HepG2 (cell line): ENCODE results near the gene MRPL18. TPM values are rescaled to one million over a fixed set of nuclear protein-coding genes. Genes with fewer than 3 reads are reported as not detected.

ENCODE experiments used
- BRD4 ChIP-seq: sonication (generic); formaldehyde crosslinking; IDR thresholded peaks from 2 replicates; pipeline ENCODE4 v1.4.0; 2020; ENCODE audit warnings: missing genetic modification reagents
- GABPA ChIP-seq, 2 experiments: IDR thresholded peaks; 2 replicates each; pipeline ENCODE4 v1.6.1; 2011 to 2016; ENCODE audit warnings: low read depth in 2 of 2, low read length in 1 of 2, missing biosample characterization in 1 of 2, missing genetic modification characterization in 1 of 2
- GFI1 ChIP-seq: sonication (generic); formaldehyde crosslinking; IDR thresholded peaks from 2 replicates; pipeline ENCODE4 v1.5.0; 2020; ENCODE audit warnings: missing genetic modification reagents, mild to moderate bottlenecking, borderline replicate concordance
- ISX ChIP-seq: sonication (generic); formaldehyde crosslinking; conservative IDR thresholded peaks from 2 replicates; pipeline ENCODE4 v1.5.0; 2020; ENCODE audit warnings: missing genetic modification reagents
- MXD4 ChIP-seq: IDR thresholded peaks from 2 replicates; pipeline ENCODE4 v1.6.1; 2016; ENCODE audit warnings: mild to moderate bottlenecking, missing biosample characterization, missing genetic modification reagents
- NCOR1 ChIP-seq: fragments of 200-600 bp; sonication (generic); IDR thresholded peaks from 2 replicates; pipeline ENCODE4 v1.7.0; 2017; ENCODE audit warnings: antibody characterized with exemption, low read length, borderline replicate concordance
- ZNF563 ChIP-seq: sonication (generic); formaldehyde crosslinking; IDR thresholded peaks from 2 replicates; pipeline ENCODE4 v1.8.0; 2022; ENCODE audit warnings: mild to moderate bottlenecking, moderate library complexity, missing genetic modification reagents
- ZNF672 ChIP-seq: sonication (generic); formaldehyde crosslinking; IDR thresholded peaks from 2 replicates; pipeline ENCODE4 v1.8.1; 2022; ENCODE audit warnings: missing genetic modification reagents
- ZSCAN29 ChIP-seq: sonication (generic); formaldehyde crosslinking; conservative IDR thresholded peaks from 2 replicates; pipeline ENCODE4 v1.4.0; 2020; ENCODE audit warnings: mild to moderate bottlenecking, missing genetic modification reagents
- polyA plus RNA-seq, 8 experiments: library from polyadenylated mRNA; depleted of rRNA in 3 of 8; stranded (reverse) in 7 of 8; unstranded in 1 of 8; fragments of >200 nt; fragmentation: Illumina TruSeq in 4 of 8; extraction: Trizol in 4 of 8; gene quantifications; 2 replicates each; pipeline versions ENCODE4 v1.2.1 to v1.2.3, GENCODE V29; 2011 to 2016; ENCODE audit warnings: low read depth in 4 of 8, missing spikeins in 1 of 8, mixed read lengths in 1 of 8; ENCODE audit not compliant: insufficient read depth in 1 of 8
- total RNA-seq, 5 experiments: library from RNA; depleted of rRNA; stranded (reverse); fragments of >200 nt; fragmentation: Illumina TruSeq; extraction: Trizol; gene quantifications; 2 replicates each; pipeline ENCODE4 v1.2.3, GENCODE V29; 2016; ENCODE audit warnings: low read depth in 1 of 5
- TF ChIP-seq, protein P1 (sequence below): sonication (generic); formaldehyde crosslinking; IDR thresholded peaks from 2 replicates; pipeline ENCODE4 v1.5.1; 2020; ENCODE audit warnings: missing genetic modification reagents, mild to moderate bottlenecking, borderline replicate concordance
- TF ChIP-seq, protein P2 (sequence below): sonication (generic); formaldehyde crosslinking; IDR thresholded peaks from 2 replicates; pipeline ENCODE4 v1.4.0; 2020; ENCODE audit warnings: missing genetic modification reagents, borderline replicate concordance
- TF ChIP-seq, protein P3 (sequence below): sonication (generic); formaldehyde crosslinking; IDR thresholded peaks from 2 replicates; pipeline ENCODE4 v1.8.1; 2022; ENCODE audit warnings: mild to moderate bottlenecking, missing genetic modification reagents
- TF ChIP-seq, protein P4 (sequence below): sonication (generic); formaldehyde crosslinking; IDR thresholded peaks from 2 replicates; pipeline ENCODE4 v1.5.1; 2020; ENCODE audit warnings: missing genetic modification reagents, mild to moderate bottlenecking, borderline replicate concordance
- TF ChIP-seq, protein P5 (sequence below): sonication (generic); formaldehyde crosslinking; IDR thresholded peaks from 2 replicates; pipeline ENCODE4 v1.5.0; 2020; ENCODE audit warnings: mild to moderate bottlenecking, low read depth, missing genetic modification reagents, borderline replicate concordance
- TF ChIP-seq, protein P6 (sequence below): sonication (generic); formaldehyde crosslinking; IDR thresholded peaks from 2 replicates; pipeline ENCODE4 v1.4.0; 2020; ENCODE audit warnings: missing genetic modification reagents

The MRPL18 gene
- total and polyA plus RNA-seq, 2 of the 13 experiments (the other 11 are each of a cell fraction or from before 2014, with no cell fraction given), result 85.6 to 176 TPM

DNA sequence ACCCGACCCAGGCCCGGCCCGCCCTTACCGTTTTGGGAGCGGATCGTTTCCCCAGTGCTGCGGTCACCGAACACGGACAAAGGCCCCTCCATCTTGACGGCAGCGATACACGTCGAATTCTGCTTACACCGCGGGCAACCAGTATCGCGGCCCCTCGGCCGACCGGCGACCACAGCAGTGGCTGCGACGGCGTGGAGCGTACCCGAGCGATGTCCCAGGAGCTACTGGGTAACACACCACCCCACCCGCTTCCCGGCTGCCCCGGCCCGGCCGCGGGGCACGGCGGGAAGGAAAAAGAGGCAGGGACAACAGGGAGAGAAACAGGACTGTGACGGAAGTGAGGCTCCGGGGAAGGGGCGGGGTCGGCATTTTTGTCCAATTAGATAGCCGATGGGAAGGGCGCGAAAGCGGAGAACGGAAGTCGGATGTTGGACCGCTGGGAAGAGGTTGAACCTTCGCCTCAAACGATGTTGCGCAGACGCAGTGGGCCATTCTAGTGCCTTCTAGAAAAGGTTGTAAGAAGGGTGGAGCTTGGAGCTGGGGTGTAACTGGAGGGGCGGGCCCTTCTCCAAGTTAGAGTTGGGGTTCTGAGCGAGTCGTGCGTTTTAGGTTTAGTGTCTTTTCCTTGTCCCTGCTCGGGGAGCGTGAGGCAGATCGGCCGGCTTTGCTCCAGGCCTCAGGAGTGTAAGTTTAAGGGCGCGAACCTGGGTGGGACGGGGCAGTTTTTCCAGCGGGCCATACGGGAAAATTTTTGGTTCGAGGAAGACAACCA lies 704 bp upstream of the MRPL18 start, which contains the start of gene TCP1 (continued):
- TF ChIP-seq, protein P1, sequence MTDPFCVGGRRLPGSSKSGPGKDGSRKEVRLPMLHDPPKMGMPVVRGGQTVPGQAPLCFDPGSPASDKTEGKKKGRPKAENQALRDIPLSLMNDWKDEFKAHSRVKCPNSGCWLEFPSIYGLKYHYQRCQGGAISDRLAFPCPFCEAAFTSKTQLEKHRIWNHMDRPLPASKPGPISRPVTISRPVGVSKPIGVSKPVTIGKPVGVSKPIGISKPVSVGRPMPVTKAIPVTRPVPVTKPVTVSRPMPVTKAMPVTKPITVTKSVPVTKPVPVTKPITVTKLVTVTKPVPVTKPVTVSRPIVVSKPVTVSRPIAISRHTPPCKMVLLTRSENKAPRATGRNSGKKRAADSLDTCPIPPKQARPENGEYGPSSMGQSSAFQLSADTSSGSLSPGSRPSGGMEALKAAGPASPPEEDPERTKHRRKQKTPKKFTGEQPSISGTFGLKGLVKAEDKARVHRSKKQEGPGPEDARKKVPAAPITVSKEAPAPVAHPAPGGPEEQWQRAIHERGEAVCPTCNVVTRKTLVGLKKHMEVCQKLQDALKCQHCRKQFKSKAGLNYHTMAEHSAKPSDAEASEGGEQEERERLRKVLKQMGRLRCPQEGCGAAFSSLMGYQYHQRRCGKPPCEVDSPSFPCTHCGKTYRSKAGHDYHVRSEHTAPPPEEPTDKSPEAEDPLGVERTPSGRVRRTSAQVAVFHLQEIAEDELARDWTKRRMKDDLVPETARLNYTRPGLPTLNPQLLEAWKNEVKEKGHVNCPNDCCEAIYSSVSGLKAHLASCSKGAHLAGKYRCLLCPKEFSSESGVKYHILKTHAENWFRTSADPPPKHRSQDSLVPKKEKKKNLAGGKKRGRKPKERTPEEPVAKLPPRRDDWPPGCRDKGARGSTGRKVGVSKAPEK (CRISPR knock-in tag), result no peak; the same call in 1 of the 2 replicates
- TF ChIP-seq, protein P2, sequence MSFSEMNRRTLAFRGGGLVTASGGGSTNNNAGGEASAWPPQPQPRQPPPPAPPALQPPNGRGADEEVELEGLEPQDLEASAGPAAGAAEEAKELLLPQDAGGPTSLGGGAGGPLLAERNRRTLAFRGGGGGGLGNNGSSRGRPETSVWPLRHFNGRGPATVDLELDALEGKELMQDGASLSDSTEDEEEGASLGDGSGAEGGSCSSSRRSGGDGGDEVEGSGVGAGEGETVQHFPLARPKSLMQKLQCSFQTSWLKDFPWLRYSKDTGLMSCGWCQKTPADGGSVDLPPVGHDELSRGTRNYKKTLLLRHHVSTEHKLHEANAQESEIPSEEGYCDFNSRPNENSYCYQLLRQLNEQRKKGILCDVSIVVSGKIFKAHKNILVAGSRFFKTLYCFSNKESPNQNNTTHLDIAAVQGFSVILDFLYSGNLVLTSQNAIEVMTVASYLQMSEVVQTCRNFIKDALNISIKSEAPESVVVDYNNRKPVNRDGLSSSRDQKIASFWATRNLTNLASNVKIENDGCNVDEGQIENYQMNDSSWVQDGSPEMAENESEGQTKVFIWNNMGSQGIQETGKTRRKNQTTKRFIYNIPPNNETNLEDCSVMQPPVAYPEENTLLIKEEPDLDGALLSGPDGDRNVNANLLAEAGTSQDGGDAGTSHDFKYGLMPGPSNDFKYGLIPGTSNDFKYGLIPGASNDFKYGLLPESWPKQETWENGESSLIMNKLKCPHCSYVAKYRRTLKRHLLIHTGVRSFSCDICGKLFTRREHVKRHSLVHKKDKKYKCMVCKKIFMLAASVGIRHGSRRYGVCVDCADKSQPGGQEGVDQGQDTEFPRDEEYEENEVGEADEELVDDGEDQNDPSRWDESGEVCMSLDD, result peak; percentile 18
- TF ChIP-seq ZNF563 (CRISPR knock-in tag), result no peak
- TF ChIP-seq NCOR1, result no peak; the same call in 1 of the 2 replicates
- TF ChIP-seq, protein P3, sequence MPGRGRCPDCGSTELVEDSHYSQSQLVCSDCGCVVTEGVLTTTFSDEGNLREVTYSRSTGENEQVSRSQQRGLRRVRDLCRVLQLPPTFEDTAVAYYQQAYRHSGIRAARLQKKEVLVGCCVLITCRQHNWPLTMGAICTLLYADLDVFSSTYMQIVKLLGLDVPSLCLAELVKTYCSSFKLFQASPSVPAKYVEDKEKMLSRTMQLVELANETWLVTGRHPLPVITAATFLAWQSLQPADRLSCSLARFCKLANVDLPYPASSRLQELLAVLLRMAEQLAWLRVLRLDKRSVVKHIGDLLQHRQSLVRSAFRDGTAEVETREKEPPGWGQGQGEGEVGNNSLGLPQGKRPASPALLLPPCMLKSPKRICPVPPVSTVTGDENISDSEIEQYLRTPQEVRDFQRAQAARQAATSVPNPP (CRISPR knock-in tag), result 0 out of 2 replicates have a peak, but pooled peaks have one; percentile 16
- 0 out of 2 replicates have a peak, but pooled peaks have one; percentile 11 for TF ChIP-seq ZSCAN29 (CRISPR knock-in tag)
- TF ChIP-seq, protein P4, sequence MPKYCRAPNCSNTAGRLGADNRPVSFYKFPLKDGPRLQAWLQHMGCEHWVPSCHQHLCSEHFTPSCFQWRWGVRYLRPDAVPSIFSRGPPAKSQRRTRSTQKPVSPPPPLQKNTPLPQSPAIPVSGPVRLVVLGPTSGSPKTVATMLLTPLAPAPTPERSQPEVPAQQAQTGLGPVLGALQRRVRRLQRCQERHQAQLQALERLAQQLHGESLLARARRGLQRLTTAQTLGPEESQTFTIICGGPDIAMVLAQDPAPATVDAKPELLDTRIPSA (CRISPR knock-in tag), result peak; percentile 94
- TF ChIP-seq, protein P5, sequence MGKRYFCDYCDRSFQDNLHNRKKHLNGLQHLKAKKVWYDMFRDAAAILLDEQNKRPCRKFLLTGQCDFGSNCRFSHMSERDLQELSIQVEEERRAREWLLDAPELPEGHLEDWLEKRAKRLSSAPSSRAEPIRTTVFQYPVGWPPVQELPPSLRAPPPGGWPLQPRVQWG (CRISPR knock-in tag), result no peak
- TF ChIP-seq, protein P6, sequence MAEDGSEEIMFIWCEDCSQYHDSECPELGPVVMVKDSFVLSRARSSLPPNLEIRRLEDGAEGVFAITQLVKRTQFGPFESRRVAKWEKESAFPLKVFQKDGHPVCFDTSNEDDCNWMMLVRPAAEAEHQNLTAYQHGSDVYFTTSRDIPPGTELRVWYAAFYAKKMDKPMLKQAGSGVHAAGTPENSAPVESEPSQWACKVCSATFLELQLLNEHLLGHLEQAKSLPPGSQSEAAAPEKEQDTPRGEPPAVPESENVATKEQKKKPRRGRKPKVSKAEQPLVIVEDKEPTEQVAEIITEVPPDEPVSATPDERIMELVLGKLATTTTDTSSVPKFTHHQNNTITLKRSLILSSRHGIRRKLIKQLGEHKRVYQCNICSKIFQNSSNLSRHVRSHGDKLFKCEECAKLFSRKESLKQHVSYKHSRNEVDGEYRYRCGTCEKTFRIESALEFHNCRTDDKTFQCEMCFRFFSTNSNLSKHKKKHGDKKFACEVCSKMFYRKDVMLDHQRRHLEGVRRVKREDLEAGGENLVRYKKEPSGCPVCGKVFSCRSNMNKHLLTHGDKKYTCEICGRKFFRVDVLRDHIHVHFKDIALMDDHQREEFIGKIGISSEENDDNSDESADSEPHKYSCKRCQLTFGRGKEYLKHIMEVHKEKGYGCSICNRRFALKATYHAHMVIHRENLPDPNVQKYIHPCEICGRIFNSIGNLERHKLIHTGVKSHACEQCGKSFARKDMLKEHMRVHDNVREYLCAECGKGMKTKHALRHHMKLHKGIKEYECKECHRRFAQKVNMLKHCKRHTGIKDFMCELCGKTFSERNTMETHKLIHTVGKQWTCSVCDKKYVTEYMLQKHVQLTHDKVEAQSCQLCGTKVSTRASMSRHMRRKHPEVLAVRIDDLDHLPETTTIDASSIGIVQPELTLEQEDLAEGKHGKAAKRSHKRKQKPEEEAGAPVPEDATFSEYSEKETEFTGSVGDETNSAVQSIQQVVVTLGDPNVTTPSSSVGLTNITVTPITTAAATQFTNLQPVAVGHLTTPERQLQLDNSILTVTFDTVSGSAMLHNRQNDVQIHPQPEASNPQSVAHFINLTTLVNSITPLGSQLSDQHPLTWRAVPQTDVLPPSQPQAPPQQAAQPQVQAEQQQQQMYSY (CRISPR knock-in tag), result peak; percentile 93
- peak; percentile 8; the same call in 1 of the 2 replicates for TF ChIP-seq MXD4
- TF ChIP-seq GABPA (IDR thresholded peaks at IDR 0.05; ENCODE audit: low read depth, low read length), result peak; percentile 91
- TF ChIP-seq GABPA (CRISPR knock-in tag; IDR thresholded peaks at IDR 0.05; ENCODE audit: low read depth), result peak; percentile 97
- no peak for TF ChIP-seq ZNF672 (CRISPR knock-in tag)
- peak; percentile 60; the same call in 1 of the 2 replicates for TF ChIP-seq BRD4
- TF ChIP-seq GFI1 (CRISPR knock-in tag), result peak; percentile 74; the same call in 1 of the 2 replicates
- TF ChIP-seq ISX (CRISPR knock-in tag), result no peak
